CD4-positive, alpha-beta T cell treated with Interleukin-4 for 4 hours (primary cell): ENCODE data around the gene OR3A2.
"Not testable (repeated sequence)": the region's sequence is repeated elsewhere in the genome, so short reads cannot be mapped to it uniquely, and the experiment has no call there.

Experiments used
- DNase-seq: peaks from one replicate; pipeline ENCODE4 v3.0.0-alpha.2; 2020

Gene OR3A2

DNA sequence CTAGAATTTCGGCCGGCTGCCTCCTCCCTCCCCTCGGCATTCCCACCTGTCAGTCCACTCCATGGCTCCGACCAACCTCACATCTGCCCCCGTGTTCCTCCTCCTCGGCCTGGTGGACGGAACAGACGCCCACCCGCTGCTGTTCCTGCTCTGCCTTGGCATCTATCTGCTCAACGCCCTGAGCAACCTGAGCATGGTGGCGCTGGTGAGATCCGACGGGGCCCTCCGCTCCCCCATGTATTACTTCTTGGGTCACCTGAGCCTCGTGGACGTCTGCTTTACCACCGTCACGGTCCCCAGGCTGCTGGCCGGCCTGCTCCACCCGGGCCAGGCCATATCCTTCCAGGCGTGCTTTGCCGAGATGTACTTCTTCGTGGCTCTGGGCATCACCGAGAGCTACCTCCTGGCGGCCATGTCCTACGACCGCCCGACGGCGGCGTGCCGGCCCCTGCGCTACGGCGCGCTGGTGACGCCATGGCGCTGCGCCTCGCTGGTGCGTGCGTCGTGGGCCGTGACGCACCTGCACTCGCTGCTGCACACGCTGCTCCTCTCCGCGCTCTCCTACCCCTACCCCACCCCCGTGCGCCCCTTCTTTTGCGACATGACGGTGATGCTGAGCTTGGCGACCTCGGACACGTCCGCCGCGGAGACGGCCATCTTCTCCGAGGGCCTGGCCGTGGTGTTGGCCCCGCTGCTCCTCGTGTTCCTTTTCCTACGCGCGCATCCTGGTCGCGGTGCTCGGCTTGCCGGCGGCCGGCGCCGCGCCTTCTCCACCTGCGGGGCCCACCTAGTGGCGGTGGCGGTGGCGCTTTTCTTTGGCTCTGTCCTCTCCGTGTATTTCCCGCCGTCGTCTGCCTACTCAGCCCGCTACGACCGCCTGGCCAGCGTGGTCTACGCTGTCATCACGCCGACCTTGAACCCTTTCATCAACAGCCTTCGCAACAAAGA lies at the start of gene OR3A2:
Gene OR3A2 (minus strand): TSS at position 440 of the 948 bp plus-strand sequence.
- DNase-seq, result no peak

DNA sequence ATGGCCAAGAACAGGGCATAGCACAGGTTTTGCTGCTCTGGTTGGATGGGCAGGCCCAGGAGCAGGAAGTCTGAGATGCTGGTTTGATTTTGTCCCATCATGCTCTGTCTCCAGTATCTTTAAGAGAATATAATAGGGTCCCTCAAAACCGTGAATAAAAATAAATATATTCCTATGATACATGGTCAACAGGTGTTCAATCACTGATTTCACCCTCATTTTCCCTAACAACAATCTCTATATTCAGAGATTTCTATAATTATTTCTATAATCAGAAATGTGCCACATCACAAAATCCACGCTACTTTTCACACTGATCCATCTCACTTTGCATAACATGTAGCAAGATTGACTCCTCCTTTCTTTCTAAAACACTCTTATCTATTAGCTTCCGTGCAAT lies 47.6 kb upstream of the OR3A2 start, which contains the start of gene OR1E2:
Gene OR1E2 (minus strand): TSS at position 101 of the 400 bp plus-strand sequence. CDS start 0 bp downstream, at position 101.
- no peak for DNase-seq

DNA sequence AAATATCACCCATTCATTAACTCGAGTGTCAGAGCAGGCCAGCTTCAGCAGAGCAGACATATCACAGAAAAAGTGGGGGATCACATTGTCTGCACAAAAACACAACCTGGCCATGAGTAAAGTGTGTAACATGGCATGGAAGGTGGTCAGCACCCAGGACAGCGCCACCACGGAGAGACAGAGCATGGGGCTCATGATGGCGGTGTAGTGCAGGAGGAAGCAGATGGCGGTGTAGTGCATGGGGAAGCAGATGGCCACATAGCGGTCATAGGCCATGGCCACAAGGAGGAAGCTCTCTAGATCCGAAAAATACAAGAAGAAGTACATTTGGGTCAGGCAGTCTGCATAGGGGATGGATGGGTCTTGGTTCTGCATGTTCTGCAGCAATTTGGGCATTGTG lies 47.1 kb upstream of the OR3A2 start:
- peak; percentile 10 for DNase-seq

DNA sequence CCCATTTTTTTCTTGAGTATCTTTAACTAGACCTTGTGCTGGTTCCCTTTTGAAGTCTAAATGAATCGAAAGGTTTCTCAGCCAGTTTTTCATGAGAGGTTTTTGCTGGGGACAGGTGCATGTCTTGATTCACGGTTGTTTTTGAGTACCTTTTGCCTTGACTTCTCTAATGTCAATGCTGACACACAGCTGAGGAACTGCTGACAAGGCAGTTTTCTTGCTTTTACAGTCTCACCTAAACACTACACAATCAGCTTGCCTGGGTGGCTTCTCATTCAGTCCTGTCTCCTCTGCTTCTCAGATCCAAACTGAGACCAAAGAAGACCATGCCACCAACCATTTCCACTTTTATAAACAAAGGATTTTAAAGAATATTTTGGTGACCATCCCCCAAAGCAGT lies 32.1 kb upstream of the OR3A2 start:
- no peak for DNase-seq

DNA sequence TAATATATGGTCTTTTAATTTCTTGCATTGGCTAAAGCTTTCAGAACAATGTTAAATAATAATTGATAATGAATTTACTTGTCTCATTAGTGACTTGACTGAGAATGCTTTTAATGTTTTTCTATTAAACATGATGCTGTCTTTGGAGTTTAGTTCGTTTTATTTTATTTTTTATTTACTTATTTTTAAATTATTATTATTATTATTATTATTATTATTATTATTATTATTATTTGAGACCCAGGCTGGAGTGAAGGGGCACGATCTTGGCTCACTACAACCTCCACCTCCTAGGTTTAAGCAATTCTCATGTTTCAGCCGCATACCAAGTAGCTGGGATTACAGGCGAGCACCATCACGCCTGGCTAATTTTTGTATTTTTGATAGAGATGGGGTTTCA lies 29.5 kb upstream of the OR3A2 start:
- no peak for DNase-seq

DNA sequence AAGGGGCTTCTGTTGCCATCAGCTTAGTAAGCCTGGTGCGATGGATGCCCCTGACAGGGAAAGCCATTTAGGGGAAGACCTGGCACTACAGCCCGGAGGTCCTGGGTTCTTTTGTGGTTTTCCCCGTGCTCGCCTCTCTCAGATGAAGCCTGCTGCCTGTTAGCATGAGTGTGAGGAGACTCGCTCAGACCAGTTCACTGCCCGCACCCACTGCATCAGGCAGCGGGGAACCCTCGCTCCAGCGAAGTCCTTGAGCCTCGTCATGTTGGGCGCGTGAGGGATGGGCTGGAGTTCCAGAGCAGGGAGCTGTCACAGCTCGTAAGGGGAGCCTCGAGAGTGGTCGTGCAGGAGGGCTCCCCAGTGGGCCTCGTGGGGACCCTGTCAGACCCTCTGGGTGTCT lies 26.1 kb upstream of the OR3A2 start:
- not testable (repeated sequence) for DNase-seq

DNA sequence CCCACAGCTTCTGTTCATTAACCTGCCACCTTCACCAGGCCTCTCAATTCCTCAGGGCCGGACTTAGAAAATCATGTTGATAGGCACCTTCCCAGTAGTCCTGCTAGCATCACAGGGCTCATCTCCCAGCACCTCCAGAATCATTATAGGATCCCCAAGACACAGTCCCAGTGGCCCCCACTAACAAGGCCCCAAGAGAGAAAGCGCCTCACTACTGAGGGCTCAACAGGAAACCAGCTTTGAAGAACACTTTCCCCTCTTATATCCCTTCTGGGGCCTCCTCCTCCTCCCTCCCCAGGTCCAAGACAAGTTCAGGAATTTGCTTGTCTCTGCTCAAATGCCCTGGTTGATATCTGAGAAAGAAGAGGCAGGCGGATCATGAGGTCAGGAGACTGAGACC lies 25.0 kb upstream of the OR3A2 start, which contains the start of gene OR3A3:
Gene OR3A3 (plus strand): TSS at position 301 of the 400 bp plus-strand sequence.
- DNase-seq, result no peak

DNA sequence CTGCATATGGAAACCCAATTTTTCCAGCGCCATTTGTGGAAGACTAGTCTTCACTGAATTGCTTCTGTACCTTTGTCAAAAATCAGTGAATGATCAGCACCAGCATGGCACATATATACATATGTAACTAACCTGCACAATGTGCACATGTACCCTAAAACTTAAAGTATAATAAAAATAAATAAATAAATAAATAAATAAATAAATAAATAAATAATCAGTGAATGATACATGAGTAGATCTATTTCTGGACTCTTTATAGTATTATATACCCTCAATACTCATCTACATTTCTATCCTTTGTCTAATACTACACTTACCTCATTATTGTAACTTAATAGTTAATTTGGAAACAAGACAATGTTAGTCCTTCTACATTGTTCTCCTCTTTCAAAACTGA lies 17.7 kb upstream of the OR3A2 start:
- DNase-seq, result not testable (repeated sequence)

DNA sequence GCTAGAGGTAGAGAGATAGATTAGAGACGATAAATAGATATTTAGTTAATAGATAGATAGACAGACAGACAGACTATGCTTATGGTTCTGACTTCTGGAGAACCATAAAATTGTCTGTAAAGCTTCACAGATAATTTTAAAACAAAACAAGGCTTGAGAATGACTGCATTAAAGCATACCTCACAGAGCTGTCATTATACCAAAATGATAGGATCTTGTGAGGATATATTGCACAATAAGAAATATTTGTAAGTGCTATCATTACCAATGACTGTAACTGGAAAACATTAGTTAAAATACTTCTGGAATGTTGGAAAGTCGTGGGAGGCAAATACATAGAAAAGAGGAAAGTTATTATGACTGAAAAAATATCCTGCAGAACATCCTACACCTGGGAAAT lies 15.7 kb upstream of the OR3A2 start:
- DNase-seq, result no peak

DNA sequence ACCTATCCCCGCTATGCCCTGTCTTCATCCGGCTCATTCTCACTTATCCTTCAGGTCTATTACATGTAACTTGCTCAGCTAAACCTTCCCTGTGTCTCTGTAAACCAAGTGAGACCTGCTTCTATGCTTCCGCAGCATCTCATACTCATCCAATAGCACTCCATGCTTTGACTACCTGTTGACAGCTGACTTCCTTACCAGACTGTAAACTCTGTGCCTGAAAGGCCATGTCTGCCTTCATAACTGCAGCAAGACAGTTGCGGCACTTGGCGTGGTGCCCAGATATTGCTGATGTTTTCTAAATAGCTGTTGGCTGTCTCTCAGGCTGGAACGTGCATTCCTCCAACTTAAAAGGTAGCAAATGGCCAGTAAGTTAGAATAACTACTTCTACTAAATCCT lies 13.9 kb upstream of the OR3A2 start:
- DNase-seq, result no peak

DNA sequence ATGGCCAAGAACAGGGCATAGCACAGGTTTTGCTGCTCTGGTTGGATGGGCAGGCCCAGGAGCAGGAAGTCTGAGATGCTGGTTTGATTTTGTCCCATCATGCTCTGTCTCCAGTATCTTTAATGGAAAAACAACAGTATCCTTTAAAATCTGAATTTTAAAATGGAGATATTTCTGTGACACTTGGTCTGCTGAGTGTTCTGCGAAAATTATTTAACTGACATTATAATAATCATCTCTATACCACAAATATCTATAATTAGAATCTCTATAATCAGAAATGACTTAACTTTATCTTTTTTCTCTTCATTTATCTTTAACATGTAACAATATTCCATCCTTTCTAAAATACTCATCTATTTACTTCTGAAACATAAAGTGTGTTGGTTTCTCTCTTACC lies 12.2 kb upstream of the OR3A2 start, which contains the start of gene OR1E1:
Gene OR1E1 (minus strand): TSS at position 101 of the 400 bp plus-strand sequence. CDS start 0 bp downstream, at position 101.
- DNase-seq, result no peak

DNA sequence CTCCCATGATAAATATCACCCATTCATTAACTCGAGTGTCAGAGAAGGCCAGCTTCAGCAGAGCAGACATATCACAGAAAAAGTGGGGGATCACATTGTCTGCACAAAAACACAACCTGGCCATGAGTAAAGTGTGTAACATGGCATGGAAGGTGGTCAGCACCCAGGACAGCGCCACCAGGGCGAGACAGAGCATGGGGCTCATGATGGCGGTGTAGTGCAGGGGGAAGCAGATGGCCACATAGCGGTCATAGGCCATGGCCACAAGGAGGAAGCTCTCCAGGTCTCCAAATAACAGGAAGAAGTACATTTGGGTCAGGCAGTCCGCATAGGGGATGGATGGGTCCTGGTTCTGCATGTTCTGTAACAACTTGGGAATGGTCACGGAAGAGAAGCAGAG lies 11.7 kb upstream of the OR3A2 start:
- DNase-seq, result not testable (repeated sequence)

DNA sequence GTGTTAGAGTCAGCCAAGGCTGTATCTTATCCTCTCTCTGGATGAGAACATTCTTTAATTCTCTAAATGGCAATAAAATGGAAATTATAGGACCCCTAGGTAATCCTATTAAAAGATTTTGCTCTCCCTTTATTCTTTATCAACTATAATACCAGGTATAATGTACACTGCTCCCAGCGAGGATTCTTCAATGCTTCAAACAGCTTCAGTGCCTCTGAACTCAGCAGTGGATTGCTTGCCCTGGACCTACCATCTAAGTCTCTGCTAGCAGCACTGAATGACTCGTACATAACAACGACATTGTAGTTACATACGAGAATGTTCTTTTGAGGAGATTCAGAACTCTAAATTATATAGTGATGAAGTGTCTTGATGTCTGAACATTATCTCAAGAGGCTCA lies 3.7 kb upstream of the OR3A2 start:
- DNase-seq, result no peak

DNA sequence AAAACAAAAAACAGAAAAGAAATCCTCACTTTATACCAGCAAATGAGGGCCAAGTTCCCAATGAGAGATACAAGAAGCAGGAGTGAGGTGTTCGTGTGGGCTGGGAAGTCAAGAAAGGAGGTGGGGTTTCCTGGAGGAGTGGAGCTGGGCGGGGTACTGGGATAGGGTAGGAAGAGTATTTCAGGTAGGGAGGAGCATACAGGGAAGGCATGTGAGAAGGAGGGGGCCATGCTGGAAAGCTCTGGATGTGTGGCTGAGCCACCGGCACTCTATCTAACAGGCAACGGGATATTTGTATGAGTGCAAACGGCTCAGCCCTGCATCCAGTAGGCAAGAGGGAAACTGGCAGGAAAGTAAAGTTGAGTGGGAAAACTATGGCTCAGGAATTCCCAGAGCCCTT lies 4.2 kb downstream of the OR3A2 start:
- no peak for DNase-seq

DNA sequence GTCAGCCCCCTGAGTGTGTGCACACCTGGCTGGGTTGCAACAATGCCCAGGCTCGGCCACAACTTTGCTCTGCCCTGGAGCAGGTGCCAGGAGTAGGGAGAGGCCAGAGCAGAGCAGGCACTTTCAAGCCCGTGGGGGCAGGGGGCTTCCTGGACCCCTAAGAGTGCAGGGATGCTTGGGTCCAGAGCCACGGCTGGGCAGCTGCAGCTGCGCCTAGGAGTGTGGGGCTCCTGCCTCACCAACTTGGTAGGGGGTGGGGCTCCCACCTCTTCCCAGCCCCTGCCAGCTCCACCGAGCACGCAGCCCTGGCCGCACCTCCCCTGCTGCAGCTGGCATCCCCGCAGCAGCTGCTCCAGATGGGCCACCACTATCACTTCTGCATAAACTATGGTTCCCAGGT lies 7.8 kb downstream of the OR3A2 start:
- DNase-seq, result no peak

DNA sequence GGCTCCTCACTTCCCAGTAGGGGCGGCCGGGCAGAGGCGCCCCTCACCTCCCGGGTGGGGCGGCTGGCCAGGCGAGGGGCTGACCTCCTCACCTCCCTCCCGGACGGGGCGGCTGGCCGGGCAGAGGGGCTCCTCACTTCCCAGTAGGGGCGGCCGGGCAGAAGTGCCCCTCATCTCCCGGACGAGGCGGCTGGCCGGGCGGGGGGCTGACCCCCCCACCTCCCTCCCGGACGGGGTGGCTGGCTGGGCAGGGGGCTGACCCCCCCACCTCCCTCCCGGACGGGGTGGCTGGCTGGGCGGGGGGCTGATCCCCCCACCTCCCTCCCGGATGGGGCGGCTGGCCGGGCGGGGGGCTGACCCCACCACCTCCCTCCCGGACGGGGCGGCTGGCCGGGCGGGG lies 14.9 kb downstream of the OR3A2 start:
- not testable (repeated sequence) for DNase-seq

DNA sequence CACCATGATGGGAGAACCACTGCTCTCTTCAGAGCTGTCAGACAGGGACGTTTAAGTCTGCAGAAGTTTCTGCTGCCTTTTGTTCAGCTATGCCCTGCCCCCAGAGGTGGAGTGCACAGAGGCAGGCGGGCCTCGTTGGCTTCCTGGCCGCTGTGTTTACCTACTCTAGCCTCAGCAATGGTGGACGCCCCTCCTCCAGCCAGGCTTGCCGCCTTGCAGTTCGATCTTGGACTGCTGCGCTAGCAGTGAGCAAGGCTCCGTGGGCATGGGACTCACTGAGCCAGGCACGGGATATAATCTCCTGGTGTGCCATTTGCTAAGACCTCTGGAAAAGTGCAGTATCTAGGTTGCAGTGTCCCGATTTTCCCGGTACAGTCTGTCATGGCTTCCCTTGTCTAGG lies 43.3 kb downstream of the OR3A2 start:
- DNase-seq, result not testable (repeated sequence)

DNA sequence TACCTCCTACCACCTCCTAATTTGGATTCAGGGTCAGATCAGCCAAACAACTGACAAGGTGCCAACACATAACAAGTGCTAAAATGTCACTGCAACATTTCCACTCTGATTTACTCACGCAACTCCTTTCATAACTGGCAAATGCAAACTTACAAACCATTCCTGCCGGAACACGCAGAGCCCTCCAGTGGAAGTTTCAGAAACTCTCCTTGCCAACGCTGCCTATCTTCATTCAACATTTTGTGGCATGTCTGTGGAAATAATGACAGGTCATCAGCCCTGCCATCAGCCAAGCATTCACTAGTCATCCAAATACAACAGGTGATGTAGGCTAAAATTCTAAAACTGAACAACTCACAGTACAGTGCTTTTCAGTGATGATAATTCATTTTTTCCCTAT lies 50.2 kb downstream of the OR3A2 start:
- no peak for DNase-seq

DNA sequence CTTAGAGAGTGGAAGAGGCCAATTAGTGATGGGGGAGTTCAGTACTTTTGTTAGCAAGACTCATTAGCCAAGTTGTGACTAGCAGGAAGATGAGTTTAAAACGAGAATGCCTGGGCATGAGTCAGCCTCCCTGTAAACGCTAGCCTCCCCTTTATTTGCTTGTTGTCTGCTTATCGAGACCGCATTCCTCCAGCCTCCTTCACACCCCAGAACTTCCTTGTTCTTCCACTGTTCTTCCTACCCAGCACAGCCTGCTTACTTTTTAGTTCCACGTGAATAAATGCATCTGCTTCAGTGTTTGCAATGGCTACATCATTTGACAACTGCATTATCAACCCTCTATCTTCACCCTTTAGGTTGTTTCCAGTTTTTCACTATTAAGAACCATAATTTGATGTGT lies 67.8 kb downstream of the OR3A2 start:
- DNase-seq, result no peak

DNA sequence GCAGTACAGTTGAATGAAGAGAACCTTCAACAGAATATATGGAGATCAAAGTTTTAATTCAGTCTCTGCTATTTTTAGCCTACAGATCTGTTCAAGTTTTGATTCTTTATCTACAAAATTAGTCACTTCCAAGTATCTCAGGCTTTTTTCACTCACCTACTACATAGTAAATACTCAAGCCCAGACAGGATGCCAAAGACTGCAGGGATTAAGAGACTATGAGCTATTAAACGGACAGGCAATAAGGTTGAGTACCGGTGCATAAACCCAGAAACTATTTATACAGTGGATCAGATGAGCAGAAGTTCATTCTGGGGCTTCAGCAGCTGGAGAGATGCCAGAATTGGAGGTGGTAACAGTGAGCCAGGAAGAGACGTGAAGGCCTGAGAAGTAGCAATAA lies 69.3 kb downstream of the OR3A2 start:
- DNase-seq, result no peak

DNA sequence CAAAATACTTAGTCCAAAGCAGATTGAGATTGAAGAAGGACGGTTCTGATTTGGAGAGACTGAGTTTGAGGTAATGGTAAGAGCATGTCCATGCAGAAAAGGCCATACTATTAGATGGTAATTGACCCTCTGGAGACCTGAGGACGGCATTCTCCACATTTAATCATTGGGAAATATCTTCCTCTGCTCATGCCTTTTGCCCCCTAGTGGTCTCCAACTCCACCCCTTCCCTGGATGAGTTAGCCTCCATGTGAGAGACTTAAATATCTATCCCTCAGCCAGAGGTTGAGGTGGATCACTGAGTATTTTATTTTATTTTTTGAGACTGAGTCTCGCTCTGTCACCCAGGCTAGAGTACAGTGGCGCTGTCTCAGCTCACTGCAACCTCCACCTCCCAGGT lies 77.5 kb downstream of the OR3A2 start:
- no peak for DNase-seq

DNA sequence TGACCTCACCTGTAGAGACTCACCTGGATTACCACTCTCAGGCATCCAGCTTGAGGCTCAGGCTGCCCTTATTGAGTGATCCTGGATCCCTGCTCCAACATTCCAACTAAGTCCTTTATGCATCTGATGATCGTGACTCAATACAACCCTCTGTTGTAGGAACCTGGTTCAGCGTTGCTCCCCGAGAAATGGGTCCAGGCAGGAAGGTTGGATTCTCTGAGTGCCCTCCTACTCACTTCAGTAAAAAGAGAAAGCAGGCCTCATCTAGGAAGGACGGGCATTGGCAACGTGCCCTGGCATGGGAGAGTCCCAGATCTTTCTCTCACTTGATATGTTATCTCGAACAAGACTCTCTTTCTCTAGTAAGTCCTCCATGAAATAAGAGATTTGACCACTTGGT lies 87.8 kb downstream of the OR3A2 start, which contains the start of gene OR3A1:
Gene OR3A1 (minus strand): TSS at position 101 of the 400 bp plus-strand sequence. CDS start 5,778 bp downstream, outside the sequence.
- DNase-seq, result no peak

DNA sequence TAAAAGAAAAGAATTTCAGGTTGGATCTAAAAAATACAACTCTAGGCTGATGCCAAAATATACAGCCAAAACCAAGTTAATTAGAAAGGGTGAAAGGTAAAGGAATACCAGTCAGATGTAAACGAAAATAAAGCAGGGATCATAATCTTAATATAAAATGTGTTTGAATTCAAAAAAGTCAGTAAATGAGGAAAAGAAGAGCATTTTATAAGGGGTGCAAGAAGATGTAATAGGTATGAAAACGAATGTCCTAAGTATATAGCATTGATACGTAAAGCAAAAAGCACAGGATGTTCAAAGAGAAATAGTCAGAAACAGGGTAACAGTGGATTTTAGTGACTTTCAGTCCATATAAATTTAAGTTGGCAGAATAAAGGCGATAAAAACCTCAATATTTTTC lies 90.5 kb downstream of the OR3A2 start:
- DNase-seq, result no peak

DNA sequence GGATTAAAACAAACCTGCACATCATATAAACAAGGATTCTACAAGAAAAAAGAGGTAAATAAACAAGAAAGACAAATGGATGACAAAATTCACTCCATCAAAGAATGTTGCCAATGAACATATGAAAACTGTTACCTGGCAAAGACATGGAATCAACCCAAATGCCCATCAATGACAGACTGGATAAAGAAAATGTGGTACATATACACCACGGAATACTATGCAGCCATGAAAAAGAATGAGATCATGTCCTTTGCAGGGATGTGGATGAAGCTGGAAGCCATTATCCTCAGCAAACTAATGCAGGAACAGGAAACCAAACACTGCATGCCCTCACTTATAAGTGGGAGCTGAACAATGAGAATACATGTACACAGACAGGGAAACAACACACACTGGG lies 92.6 kb downstream of the OR3A2 start:
- not testable (repeated sequence) for DNase-seq
